Left lung (tissue), 10 donors: ENCODE results near the gene ARMC5. TPM values are rescaled to one million over a fixed set of nuclear protein-coding genes. Genes with fewer than 3 reads are reported as not detected.

Experiments
- ATAC-seq: fragments of 200-7000 bp; cut with Tn5 transposase; one replicate; pipeline ENCODE4 v1.9.1; 2020; ENCODE audit warnings: moderate library complexity
- DNase-seq, 4 donors: peaks; one replicate each; pipeline ENCODE4 v3.0.0-alpha.2; 2013 to 2020
- H3K27ac ChIP-seq, 2 donors: fragments of 200-600 bp; sonication (generic) in 1 of 2; one replicate each; pipeline versions ENCODE4 v1.5.0 to v1.8.0; 2020 to 2021
- H3K27me3 ChIP-seq, 2 donors: fragments of 200-600 bp; sonication (generic) in 1 of 2; one replicate each; pipeline versions ENCODE4 v1.5.0 to v1.8.0; 2020 to 2021
- H3K36me3 ChIP-seq, 2 donors: fragments of 200-600 bp; sonication (generic) in 1 of 2; one replicate each; pipeline versions ENCODE4 v1.5.0 to v1.8.0; 2020 to 2021
- H3K4me1 ChIP-seq, 2 donors: fragments of 200-600 bp; one replicate each; pipeline ENCODE4 v1.8.0; 2021
- H3K4me3 ChIP-seq, 2 donors: fragments of 200-600 bp; sonication (generic) in 1 of 2; one replicate each; pipeline versions ENCODE4 v1.5.0 to v1.8.0; 2020 to 2021; ENCODE audit warnings: mild to moderate bottlenecking in 1 of 2
- H3K9me3 ChIP-seq, 2 donors: fragments of 200-600 bp; sonication (generic) in 1 of 2; one replicate each; pipeline versions ENCODE4 v1.5.0 to v1.8.0; 2020 to 2021
- intact Hi-C, 2 donors: fragments of 100-400 bp; cut with DNase I; formaldehyde crosslinking; loops; one replicate each; pipeline versions ENCODE4 v1.11.2 to v1.14.2; 2022
- polyA plus RNA-seq, 6 donors: library from polyadenylated mRNA; unstranded; fragments of 120-200 nt; gene quantifications; one replicate each; pipeline ENCODE4 v1.2.1, GENCODE V29; 2013; ENCODE audit not compliant: insufficient read length in 6 of 6
- total RNA-seq, 2 donors: library from RNA; stranded (reverse); fragmentation: NEBNext Ultra II Directional; extraction: Animal tissue kit (Norgen Biotek cat#: 25700); gene quantifications; one replicate each; pipeline ENCODE4 v1.2.1, GENCODE V29; 2021
- TF ChIP-seq, protein P1 (sequence below), 2 donors: fragments of 200-600 bp; sonication (generic) in 1 of 2; IDR thresholded peaks; one replicate each; pipeline versions ENCODE4 v1.5.0 to v1.8.0; 2021; ENCODE audit warnings: antibody characterized with exemption in 2 of 2
- donor health status: DM: no; HTN: yes; CAD: no.
- donor health status: DM: no; HTN: no; CAD: no.

Gene ARMC5
- total and polyA plus RNA-seq, 8 donors, result 8.5 to 14.8 (median 10.4) TPM

DNA sequence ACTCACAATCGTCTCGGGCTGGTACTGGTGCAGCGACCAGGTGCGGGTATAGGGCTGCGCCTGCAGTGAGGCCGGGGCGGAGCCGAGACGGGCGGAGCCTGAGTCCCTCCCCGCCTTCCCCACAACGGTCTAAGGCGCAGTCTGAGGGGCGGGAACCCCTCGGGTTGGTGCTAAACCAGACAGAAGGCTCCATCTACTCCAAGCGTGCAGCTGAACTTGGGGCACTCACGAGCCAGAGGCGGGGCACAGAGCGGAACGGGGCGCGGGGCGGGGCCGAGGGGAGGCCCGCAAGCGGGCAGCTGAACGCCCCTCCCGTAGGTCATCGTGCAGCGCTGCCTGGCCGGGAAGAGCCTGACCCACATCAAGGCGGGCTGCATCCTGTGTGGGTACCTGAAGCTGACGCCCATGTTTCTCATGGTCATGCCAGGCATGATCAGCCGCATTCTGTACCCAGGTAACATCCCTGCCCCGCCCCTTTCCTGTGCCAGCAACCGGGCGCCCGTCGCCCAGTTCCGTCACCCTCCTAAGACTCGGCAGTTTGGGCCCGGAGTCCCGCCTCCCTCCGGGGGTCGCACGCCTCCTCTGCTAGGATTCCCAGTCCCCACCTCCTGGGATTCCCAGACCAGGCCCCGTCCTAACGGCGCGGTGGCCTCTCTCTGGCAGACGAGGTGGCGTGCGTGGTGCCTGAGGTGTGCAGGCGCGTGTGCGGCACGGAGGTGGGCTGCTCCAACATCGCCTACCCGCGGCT, 28.6 kb downstream of the ARMC5 start:
- peak; percentile 86 for ATAC-seq
- TF ChIP-seq, protein P1, sequence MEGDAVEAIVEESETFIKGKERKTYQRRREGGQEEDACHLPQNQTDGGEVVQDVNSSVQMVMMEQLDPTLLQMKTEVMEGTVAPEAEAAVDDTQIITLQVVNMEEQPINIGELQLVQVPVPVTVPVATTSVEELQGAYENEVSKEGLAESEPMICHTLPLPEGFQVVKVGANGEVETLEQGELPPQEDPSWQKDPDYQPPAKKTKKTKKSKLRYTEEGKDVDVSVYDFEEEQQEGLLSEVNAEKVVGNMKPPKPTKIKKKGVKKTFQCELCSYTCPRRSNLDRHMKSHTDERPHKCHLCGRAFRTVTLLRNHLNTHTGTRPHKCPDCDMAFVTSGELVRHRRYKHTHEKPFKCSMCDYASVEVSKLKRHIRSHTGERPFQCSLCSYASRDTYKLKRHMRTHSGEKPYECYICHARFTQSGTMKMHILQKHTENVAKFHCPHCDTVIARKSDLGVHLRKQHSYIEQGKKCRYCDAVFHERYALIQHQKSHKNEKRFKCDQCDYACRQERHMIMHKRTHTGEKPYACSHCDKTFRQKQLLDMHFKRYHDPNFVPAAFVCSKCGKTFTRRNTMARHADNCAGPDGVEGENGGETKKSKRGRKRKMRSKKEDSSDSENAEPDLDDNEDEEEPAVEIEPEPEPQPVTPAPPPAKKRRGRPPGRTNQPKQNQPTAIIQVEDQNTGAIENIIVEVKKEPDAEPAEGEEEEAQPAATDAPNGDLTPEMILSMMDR (IDR thresholded peaks at IDR 0.05), result no peak
- Histone ChIP-seq H3K4me3 (peak overlapping the region; percentile 46 to 51), H3K27ac (peak overlapping the region in 1 of 2 donors; percentile 16), H3K4me1 (peaks cover 7 to 25% of the 10 kb centered on the region in 2 donors), H3K36me3 (peaks cover 0 to 29% of the 10 kb centered on the region in 2 donors), H3K27me3 (peaks cover 0 to 19% of the 10 kb centered on the region in 2 donors), H3K9me3 (no peaks in the 10 kb centered on the region)
- peak in 3 of 4 donors; percentile 69 to 94 (median 86) for DNase-seq
- intact Hi-C loops, result no loop called here

DNA sequence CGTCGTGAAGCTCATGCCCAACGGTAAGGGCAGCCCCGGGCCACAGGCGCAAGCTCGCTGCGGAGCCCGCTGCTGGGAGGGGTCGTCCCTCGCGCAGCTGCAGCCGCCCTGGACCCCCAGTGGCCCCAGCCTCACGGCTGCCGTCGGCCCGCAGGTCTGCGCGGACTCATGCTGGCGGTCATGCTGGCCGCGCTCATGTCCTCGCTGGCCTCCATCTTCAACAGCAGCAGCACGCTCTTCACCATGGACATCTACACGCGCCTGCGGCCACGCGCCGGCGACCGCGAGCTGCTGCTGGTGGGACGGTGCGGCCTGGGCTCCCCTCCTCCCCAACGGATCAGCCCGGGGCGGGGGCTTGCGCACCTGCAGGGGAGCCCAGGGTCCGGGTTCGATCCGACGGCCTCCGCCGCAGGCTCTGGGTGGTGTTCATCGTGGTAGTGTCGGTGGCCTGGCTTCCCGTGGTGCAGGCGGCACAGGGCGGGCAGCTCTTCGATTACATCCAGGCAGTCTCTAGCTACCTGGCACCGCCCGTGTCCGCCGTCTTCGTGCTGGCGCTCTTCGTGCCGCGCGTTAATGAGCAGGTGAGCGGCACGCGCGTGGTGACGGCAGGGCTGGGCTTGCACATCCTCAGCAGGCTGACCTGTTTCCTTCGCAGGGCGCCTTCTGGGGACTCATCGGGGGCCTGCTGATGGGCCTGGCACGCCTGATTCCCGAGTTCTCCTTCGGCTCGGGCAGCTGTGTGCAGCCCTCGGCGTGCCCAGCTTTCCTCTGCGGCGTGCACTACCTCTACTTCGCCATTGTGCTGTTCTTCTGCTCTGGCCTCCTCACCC, 29.4 kb downstream of the ARMC5 start:
- intact Hi-C loops, result no loop called here
- Histone ChIP-seq H3K27ac (no peak overlapping the region), H3K4me3 (peak overlapping the region; percentile 46 to 51), H3K4me1 (peaks cover 7 to 25% of the 10 kb centered on the region in 2 donors), H3K27me3 (peaks cover 0 to 19% of the 10 kb centered on the region in 2 donors), H3K9me3 (no peaks in the 10 kb centered on the region), H3K36me3 (peaks cover 0 to 37% of the 10 kb centered on the region in 2 donors)
- DNase-seq (peak in 1 of 4 donors; percentile 77), ATAC-seq (no peak)
- TF ChIP-seq, protein P1 (IDR thresholded peaks at IDR 0.05), result no peak

DNA sequence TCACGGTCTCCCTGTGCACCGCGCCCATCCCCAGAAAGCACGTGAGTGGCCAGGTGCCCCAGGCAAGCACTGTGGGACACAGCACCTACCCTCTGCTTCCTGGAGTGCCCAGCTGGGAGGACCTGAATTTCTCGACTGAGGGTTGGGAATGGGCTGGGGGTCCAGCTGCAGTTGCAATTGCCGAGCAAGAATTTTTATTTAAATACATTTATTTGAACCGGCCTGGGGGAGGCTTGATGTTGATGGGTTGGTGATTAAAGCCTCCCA, 29.9 kb downstream of the ARMC5 start:
- ATAC-seq (no peak), DNase-seq (no peak)
- TF ChIP-seq, protein P1 (IDR thresholded peaks at IDR 0.05), result no peak
- no peak overlapping the region for H3K27ac ChIP-seq
- H3K36me3 ChIP-seq, result peaks cover 0 to 42% of the 10 kb centered on the region in 2 donors
- H3K4me3 ChIP-seq, result no peak overlapping the region
- intact Hi-C loops, result no loop called here
- peaks cover 7 to 25% of the 10 kb centered on the region in 2 donors for H3K4me1 ChIP-seq
- H3K9me3 ChIP-seq, result no peaks in the 10 kb centered on the region
- H3K27me3 ChIP-seq, result peaks cover 0 to 19% of the 10 kb centered on the region in 2 donors

DNA sequence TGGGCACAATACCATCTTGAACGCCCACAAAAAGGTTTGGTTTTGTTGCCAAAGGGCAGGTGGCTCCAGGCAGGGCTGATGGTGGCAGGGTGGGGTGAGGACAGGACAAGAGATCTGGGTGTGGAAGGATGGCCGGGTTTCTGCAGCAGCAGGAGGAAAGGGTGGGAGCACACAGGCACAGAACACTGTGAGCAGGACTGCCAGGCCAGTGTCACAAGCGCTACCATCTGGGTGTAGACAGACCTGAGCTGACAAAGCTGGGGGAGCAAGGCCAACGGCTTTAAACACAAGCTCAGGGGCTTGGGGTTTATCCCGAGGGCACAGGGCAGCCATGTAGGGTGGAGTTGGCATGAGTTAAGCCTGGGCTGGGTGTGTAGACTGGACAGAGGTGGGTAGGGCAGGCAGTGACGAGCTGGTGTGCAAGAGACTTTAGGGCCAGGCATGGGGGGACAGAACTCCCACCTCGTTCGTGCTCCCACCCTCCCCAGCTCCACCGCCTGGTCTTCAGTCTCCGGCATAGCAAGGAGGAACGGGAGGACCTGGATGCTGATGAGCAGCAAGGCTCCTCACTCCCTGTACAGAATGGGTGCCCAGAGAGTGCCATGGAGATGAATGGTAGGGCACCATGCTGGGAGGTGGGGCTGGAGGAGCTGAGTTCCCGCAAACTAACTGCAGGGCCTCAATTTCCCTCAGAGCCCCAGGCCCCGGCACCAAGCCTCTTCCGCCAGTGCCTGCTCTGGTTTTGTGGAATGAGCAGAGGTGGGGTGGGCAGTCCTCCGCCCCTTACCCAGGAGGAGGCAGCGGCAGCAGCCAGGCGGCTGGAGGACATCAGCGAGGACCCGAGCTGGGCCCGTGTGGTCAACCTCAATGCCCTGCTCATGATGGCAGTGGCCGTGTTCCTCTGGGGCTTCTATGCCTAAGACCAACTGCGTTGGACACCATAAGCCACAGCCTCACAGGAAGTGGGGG, 30.6 kb downstream of the ARMC5 start:
- Histone ChIP-seq H3K36me3 (peaks cover 0 to 49% of the 10 kb centered on the region in 2 donors), H3K4me1 (peaks cover 7 to 25% of the 10 kb centered on the region in 2 donors), H3K4me3 (no peak overlapping the region), H3K27me3 (peaks cover 0 to 19% of the 10 kb centered on the region in 2 donors), H3K27ac (no peak overlapping the region), H3K9me3 (no peaks in the 10 kb centered on the region)
- ATAC-seq (no peak), DNase-seq (peak in 1 of 4 donors; percentile 35)
- TF ChIP-seq, protein P1 (IDR thresholded peaks at IDR 0.05), result no peak
- intact Hi-C loops, result no loop called here
